HG03342 (cell line): ENCODE measurements around the gene VWA3B.

Source experiments
- ATAC-seq: cut with Tn5 transposase; IDR thresholded peaks from one replicate; pipeline ENCODE4 v1.9.1; 2021; ENCODE audit warnings: mild to moderate bottlenecking, moderate library complexity; ENCODE audit not compliant: unreplicated experiment

Gene VWA3B

DNA sequence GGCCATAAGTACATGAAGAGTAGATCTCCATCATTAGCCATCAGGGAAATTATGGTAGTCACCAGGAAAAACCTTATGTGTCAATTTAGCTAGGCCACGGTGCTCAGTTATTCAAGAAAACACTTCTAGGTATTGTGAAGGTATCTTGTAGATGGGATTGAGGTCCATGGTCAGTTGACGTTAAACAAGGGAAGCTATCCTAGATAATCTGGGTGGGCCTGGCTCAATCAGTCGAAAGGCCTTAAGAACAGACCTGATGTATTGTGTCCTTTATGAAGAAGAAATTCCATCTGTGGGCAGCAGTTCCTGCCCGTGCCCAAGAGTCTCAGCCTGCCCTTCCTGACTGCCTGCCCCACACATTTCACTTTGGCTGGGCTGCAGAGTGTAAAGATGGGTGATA, 242.6 kb downstream of the VWA3B start:
- ATAC-seq: no peak

DNA sequence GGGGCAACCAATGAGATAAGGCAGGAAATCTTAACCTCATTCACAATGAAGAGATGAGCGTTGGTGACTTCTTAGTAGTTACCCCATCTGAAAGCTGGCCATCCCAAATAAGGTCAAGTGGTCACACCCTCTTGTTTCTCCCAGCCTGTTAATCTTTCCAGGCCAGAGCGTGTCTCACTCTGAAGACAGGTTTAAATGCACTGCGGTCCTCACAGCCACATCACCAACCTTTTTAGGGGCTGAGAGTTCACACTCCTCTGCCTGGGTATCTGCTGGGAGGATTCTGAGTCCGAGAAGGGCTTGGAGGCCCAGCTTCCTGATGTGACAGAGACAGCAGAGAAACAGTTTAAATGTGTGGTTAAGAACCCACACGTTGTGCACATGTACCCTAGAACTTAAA, 246.0 kb downstream of the VWA3B start:
- ATAC-seq: no peak

- no peak for ATAC-seq
Observed at GRCh38 chr2:98333922-98334321, 247.0 kb downstream of the VWA3B start.

DNA sequence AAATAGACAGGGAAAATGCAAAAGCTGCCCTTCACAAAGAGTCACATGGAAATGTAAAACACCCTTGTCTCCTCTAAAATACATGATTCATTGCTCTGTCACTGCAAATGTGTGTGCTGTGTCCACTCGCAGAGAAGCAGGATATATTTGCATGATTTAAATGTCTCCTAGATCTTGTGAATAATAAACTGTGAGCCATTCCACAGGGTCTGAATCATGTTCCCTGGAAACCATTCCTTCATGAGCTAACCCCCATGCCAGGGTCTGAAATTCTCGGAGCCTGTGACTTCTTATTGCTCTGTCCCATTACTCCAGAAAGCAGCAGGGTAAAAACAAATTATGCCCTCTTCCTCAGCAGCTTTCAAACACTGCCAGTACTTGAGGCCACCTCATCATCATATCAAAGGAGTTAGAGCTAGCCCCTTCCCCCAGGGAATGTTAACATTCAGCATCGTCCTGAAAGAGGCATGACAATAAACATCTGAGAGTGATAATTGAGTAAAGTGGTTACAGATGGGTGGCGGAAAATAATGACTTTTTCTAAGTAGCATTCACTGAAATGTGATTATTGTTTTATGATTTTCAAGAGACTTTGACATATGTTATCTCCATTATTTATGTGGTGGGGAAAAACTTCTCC, 247.6 kb downstream of the VWA3B start:
- no peak for ATAC-seq

GRCh38 chr2:98335271-98335670, 248.3 kb downstream of the VWA3B start:
- no peak for ATAC-seq

DNA sequence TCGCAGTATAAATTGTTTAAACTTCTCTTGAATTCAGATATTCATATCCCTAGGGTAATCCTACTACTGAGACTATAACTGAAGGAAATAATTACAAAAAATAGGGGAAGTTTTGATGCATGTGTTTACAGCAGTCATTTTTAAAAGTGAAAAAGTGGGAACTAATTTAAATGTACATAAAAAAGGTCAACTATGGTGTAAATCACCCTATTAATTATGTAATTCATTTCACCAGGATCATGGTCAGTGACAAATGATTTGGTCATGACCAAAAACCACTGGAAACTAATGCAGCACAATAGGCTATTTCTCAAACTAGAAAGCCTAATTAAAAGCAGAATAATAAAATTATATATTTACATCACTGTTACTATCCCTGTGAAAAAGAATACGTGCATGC, 254.3 kb downstream of the VWA3B start:
- no peak for ATAC-seq

GRCh38 chr2:98343285-98343684, 256.3 kb downstream of the VWA3B start:
- ATAC-seq: no peak

- no peak for ATAC-seq
Observed at GRCh38 chr2:98346311-98347236, 259.6 kb downstream of the VWA3B start, which contains the start of gene CNGA3. TSS of gene CNGA3 (plus strand) at chr2:98346456. CDS start at chr2:98369976, 23,520 bp downstream.

DNA sequence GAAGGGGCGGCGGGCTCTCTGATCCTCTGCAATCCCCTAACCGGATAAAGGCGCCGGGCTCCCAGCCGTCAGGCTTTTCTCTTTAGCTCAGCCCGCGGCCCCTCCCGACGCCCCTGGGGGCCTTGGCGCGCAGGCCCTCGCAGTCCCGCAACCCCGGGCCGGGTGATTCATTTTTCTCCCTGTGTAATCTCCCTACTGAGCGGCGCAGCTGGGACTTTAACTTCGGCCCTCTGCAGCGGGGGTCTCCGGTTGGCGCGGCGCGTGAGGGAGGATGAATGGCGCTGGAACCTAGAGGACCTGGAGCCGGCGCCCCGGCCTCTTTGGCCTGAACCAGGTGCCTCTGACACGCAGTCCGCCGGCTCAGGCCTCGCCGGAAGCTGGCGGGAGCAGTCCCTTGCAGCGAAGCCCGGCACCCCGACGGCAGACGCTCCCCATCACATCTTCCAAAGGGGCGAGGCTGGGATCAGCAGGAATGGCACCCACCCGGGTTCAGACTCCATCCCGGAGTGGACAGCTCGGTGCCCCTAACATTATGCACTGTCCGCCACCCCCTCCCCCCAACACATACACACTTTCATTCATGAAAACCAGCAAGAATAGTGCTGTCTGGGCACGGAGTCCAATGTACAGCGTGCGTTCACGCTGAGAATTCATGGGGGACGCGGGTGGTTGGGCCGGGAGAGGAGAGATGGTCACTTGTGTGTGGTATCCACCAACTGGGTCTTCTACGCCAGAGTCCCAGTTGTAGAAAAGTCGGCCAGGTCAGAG, 260.5 kb downstream of the VWA3B start:
- ATAC-seq: no peak

GRCh38 chr2:98348066-98348561, 261.1 kb downstream of the VWA3B start:
- ATAC-seq: no peak

DNA sequence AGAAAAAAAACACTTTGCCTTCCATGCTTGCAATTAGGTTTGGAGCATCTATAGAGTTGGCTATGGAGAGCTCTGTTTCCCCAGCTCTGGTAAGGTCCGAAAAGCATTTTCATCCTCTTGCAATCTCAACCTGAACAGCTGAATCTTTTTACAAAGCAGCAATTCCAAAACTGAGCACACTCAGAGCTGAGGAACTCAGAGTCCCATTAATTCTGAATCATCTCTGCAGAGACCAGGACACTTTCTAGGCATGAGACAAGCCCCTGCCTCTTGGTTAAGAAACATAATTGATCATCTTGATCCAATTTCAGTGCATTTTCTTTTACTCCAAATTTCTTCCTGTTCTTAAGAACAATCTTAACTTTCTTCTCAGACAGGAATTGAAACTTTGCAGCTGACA, 263.4 kb downstream of the VWA3B start:
- ATAC-seq: no peak

DNA sequence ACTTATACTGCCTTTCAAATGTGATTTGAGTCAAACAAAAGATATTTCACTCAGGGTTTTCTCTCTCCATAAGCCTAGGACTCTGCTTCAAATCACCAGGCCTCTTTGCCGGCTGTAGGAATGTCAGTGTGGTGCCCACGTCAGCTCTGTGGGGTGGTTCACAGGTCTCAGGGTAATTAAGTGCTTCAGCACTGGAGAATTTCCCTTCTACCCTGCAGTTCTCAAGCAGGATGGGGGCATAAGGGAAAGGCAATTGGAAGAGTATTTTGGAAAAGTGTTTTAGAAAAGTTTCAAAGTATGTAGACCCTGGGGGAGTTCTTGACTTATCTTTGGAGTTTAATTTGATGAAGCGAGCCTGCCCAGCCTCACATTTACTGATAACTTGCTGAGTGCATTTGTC, 268.9 kb downstream of the VWA3B start:
- ATAC-seq: no peak

DNA sequence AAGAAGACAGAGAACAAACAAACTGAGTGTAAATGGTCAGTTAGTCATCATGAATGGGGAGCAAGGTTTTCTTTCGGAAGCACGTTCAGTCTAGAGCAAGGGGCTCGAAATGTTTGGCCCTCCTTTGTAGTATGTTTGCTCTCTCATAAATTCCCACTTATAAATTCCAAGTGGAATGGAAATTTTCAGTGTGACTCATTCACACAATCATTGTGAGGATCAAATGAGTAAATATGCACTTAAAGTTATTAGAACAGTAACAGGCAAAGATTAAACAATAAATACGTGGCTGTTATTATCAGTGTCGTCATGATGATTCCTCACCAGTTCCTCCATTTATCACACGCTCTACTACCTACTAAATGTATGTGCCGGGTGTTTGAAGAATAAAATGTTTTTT, 269.8 kb downstream of the VWA3B start:
- no peak for ATAC-seq

GRCh38 chr2:98357849-98358248, 270.9 kb downstream of the VWA3B start:
- ATAC-seq: no peak

- no peak for ATAC-seq
Observed at GRCh38 chr2:98359986-98360385, 273.0 kb downstream of the VWA3B start.
